ELF-1 (cell line): ENCODE data around the gene CA10.
A peak's percentile ranks its signal among the peaks of the same experiment; 100 is the strongest.

Experiments used
- DNase-seq: peaks from one replicate; pipeline ENCODE4 v3.0.0-alpha.2; 2016; ENCODE audit warnings: low read depth, low spot score

The CA10 gene

GRCh38 chr17:51818777-51819176 is 339.7 kb downstream of the CA10 start:
- no peak for DNase-seq

GRCh38 chr17:51817955-51818354 is 340.6 kb downstream of the CA10 start:
- DNase-seq: no peak

- DNase-seq: no peak
Observed at GRCh38 chr17:51817117-51817516, 341.4 kb downstream of the CA10 start.

GRCh38 chr17:51815097-51815496 is 343.4 kb downstream of the CA10 start:
- no peak for DNase-seq

GRCh38 chr17:51814521-51814920 is 344.0 kb downstream of the CA10 start:
- DNase-seq: no peak

- DNase-seq: no peak
Observed at GRCh38 chr17:51813784-51814174, 344.7 kb downstream of the CA10 start.

- DNase-seq: no peak
Observed at GRCh38 chr17:51813140-51813783, 345.3 kb downstream of the CA10 start.

- DNase-seq: no peak
Observed at GRCh38 chr17:51807460-51807859, 351.1 kb downstream of the CA10 start.

GRCh38 chr17:51805765-51806164 is 352.7 kb downstream of the CA10 start:
- no peak for DNase-seq

GRCh38 chr17:51805185-51805584 is 353.3 kb downstream of the CA10 start:
- no peak for DNase-seq

- peak; percentile 8 for DNase-seq
Observed at GRCh38 chr17:51803161-51803560, 355.4 kb downstream of the CA10 start.

- DNase-seq: no peak
Observed at GRCh38 chr17:51802544-51802943, 356.0 kb downstream of the CA10 start.

GRCh38 chr17:51801626-51802025 is 356.9 kb downstream of the CA10 start:
- no peak for DNase-seq

GRCh38 chr17:51799981-51800380 is 358.5 kb downstream of the CA10 start:
- no peak for DNase-seq

GRCh38 chr17:51799240-51799639 is 359.3 kb downstream of the CA10 start:
- DNase-seq: no peak

GRCh38 chr17:51797150-51797549 is 361.4 kb downstream of the CA10 start:
- DNase-seq: no peak

GRCh38 chr17:51796026-51796425 is 362.5 kb downstream of the CA10 start:
- DNase-seq: no peak

- no peak for DNase-seq
Observed at GRCh38 chr17:51795401-51795800, 363.1 kb downstream of the CA10 start.

- DNase-seq: no peak
Observed at GRCh38 chr17:51794466-51794865, 364.0 kb downstream of the CA10 start.

GRCh38 chr17:51793686-51794085 is 364.8 kb downstream of the CA10 start:
- no peak for DNase-seq

GRCh38 chr17:51778842-51779241 is 379.7 kb downstream of the CA10 start:
- DNase-seq: no peak

- no peak for DNase-seq
Observed at GRCh38 chr17:51770027-51770759, 388.3 kb downstream of the CA10 start.

- no peak for DNase-seq
Observed at GRCh38 chr17:51769231-51769630, 389.3 kb downstream of the CA10 start.
